GM12878 (cell line): ENCODE results near the gene CSTF2T.

Experiments used
- BACH1 ChIP-seq: fragments of 450-650 bp; IDR thresholded peaks from 2 replicates; pipeline ENCODE4 v1.6.1; 2017; ENCODE audit warnings: mild to moderate bottlenecking, borderline replicate concordance
- BHLHE40 ChIP-seq, 2 experiments: fragments of 450-650 bp in 1 of 2; IDR thresholded peaks; 2 replicates each; pipeline ENCODE4 v1.6.1; 2011 to 2017; ENCODE audit warnings: low read depth in 2 of 2, borderline replicate concordance in 1 of 2, improper control_type of control experiment in 1 of 2, low read length in 1 of 2, mild to moderate bottlenecking in 1 of 2
- CREB1 ChIP-seq: IDR thresholded peaks from 2 replicates; pipeline ENCODE4 v1.6.1; 2012; ENCODE audit warnings: low read depth, mild to moderate bottlenecking, inconsistent platforms
- ETV6 ChIP-seq, 2 experiments: fragments of 450-650 bp in 1 of 2; IDR thresholded peaks in 1 of 2; conservative IDR thresholded peaks in 1 of 2; 2 replicates each; pipeline ENCODE4 v1.6.1; 2014; ENCODE audit warnings: antibody characterized with exemption in 1 of 2, borderline replicate concordance in 1 of 2, low read depth in 1 of 2, mild to moderate bottlenecking in 1 of 2, moderate library complexity in 1 of 2
- FOXM1 ChIP-seq: IDR thresholded peaks from 2 replicates; pipeline ENCODE4 v1.6.1; 2012; ENCODE audit warnings: low read depth, mild to moderate bottlenecking, inconsistent platforms, low read length, moderate library complexity
- HDAC6 ChIP-seq: fragments of 200-600 bp; sonication (generic); IDR thresholded peaks from one replicate; pipeline ENCODE4 v1.8.0; 2017; ENCODE audit warnings: antibody characterized with exemption; ENCODE audit not compliant: unreplicated experiment
- TCF12 ChIP-seq: IDR thresholded peaks from 2 replicates; pipeline ENCODE4 v1.6.1; 2011; ENCODE audit warnings: low read depth, mild to moderate bottlenecking, low read length
- YY1 ChIP-seq: IDR thresholded peaks from 2 replicates; pipeline ENCODE4 v1.6.1; 2011; ENCODE audit warnings: low read depth, mild to moderate bottlenecking, low read length
- TF ChIP-seq, protein P1 (sequence below), 3 experiments: IDR thresholded peaks in 2 of 3; conservative IDR thresholded peaks in 1 of 3; 2 replicates each; pipeline ENCODE4 v1.5.1; 2011; ENCODE audit warnings: low read depth in 3 of 3, low read length in 3 of 3, mild to moderate bottlenecking in 3 of 3, control low read depth in 2 of 3, moderate library complexity in 2 of 3, inconsistent platforms in 1 of 3, mixed read lengths in 1 of 3; ENCODE audit not compliant: control insufficient read depth in 2 of 3, insufficient read depth in 1 of 3; ENCODE audit errors: extremely low read depth in 1 of 3
- TF ChIP-seq, protein P2 (sequence below): IDR thresholded peaks from 2 replicates; pipeline ENCODE4 v1.6.1; 2011; ENCODE audit warnings: low read depth, low read length, improper control_type of control experiment, borderline replicate concordance
- TF ChIP-seq, protein P3 (sequence below): fragments of 450-650 bp; formaldehyde crosslinking; IDR thresholded peaks from 2 replicates; pipeline ENCODE4 v1.4.0; 2022; ENCODE audit warnings: mild to moderate bottlenecking, moderate library complexity

DNA sequence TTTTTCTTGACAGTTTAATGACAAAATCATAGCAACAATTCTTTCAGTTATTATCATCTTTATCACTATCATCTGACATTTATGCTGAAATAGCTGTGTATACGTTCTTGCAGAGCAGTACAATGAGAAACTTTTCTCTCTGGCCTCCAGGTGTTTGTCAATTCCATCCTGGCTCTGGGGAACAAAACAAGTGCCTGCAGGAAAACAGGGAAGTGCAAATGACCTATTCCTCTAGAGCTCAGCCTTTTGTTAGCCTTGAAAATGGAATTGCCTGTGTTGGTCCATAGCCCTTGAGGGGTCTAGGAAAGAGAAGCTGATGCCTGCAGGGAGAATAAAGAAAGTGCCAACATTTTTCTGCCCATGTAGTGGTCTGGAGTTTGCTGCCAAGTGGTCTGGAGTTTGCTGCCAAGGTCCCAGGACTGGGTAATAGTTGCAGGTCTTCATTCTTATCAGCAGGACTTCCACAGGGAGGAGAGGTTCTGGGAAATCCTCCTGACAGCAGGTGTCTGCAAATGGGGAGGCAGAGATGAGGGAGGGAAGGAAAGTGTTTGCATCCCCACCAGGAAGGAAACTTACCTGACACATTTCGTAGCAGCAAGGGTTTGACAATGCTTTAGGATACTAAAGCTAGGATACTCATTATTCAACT is 10.1 kb upstream of the CSTF2T start:
- TF ChIP-seq, protein P1, sequence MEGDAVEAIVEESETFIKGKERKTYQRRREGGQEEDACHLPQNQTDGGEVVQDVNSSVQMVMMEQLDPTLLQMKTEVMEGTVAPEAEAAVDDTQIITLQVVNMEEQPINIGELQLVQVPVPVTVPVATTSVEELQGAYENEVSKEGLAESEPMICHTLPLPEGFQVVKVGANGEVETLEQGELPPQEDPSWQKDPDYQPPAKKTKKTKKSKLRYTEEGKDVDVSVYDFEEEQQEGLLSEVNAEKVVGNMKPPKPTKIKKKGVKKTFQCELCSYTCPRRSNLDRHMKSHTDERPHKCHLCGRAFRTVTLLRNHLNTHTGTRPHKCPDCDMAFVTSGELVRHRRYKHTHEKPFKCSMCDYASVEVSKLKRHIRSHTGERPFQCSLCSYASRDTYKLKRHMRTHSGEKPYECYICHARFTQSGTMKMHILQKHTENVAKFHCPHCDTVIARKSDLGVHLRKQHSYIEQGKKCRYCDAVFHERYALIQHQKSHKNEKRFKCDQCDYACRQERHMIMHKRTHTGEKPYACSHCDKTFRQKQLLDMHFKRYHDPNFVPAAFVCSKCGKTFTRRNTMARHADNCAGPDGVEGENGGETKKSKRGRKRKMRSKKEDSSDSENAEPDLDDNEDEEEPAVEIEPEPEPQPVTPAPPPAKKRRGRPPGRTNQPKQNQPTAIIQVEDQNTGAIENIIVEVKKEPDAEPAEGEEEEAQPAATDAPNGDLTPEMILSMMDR (IDR thresholded peaks at IDR 0.05 in 2 of 3, conservative IDR thresholded peaks at IDR 0.05 in 1 of 3; ENCODE audit: control insufficient read depth in 2 of 3, extremely low read depth in 1 of 3, insufficient read depth in 1 of 3, low read depth in 3 of 3, low read length in 3 of 3): no peak
- TF ChIP-seq YY1 (no peak), CREB1 (no peak), BACH1 (no peak), TCF12 (no peak), HDAC6 (no peak), FOXM1 (no peak), ETV6 (conservative IDR thresholded peaks at IDR 0.05 in 1 of 2, IDR thresholded peaks at IDR 0.05 in 1 of 2; ENCODE audit: borderline replicate concordance in 1 of 2, low read depth in 1 of 2) (no peak), BHLHE40 (IDR thresholded peaks at IDR 0.05; ENCODE audit: borderline replicate concordance in 1 of 2, low read depth in 2 of 2, low read length in 1 of 2) (no peak)
- TF ChIP-seq, protein P2, sequence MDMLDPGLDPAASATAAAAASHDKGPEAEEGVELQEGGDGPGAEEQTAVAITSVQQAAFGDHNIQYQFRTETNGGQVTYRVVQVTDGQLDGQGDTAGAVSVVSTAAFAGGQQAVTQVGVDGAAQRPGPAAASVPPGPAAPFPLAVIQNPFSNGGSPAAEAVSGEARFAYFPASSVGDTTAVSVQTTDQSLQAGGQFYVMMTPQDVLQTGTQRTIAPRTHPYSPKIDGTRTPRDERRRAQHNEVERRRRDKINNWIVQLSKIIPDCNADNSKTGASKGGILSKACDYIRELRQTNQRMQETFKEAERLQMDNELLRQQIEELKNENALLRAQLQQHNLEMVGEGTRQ: no peak
- TF ChIP-seq, protein P3, sequence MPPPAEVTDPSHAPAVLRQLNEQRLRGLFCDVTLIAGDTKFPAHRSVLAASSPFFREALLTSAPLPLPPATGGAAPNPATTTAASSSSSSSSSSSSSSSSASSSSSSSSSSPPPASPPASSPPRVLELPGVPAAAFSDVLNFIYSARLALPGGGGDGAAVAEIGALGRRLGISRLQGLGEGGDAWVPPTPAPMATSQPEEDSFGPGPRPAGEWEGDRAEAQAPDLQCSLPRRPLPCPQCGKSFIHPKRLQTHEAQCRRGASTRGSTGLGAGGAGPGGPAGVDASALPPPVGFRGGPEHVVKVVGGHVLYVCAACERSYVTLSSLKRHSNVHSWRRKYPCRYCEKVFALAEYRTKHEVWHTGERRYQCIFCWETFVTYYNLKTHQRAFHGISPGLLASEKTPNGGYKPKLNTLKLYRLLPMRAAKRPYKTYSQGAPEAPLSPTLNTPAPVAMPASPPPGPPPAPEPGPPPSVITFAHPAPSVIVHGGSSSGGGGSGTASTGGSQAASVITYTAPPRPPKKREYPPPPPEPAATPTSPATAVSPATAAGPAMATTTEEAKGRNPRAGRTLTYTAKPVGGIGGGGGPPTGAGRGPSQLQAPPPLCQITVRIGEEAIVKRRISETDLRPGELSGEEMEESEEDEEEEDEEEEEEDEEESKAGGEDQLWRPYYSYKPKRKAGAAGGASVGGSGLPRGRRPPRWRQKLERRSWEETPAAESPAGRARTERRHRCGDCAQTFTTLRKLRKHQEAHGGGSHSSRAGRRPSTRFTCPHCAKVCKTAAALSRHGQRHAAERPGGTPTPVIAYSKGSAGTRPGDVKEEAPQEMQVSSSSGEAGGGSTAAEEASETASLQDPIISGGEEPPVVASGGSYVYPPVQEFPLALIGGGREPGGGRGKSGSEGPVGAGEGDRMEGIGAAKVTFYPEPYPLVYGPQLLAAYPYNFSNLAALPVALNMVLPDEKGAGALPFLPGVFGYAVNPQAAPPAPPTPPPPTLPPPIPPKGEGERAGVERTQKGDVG (CRISPR knock-in tag): no peak
